Loucy (cell line): Measurements from ENCODE around the gene SRP72.

Source experiments
- CTCF ChIP-seq: fragments of 200-600 bp; sonication (generic); conservative IDR thresholded peaks from 2 replicates; pipeline ENCODE4 v1.5.1; 2014; ENCODE audit warnings: mild to moderate bottlenecking, antibody characterized with exemption, low read length
- EZH2phosphoT487 ChIP-seq: fragments of 200-600 bp; IDR thresholded peaks from 2 replicates; pipeline ENCODE4 v1.6.1; 2018; ENCODE audit warnings: antibody characterized with exemption, mild to moderate bottlenecking, moderate library complexity, borderline replicate concordance

GRCh38 chr4:56511098-56511497, 43.7 kb downstream of the SRP72 start:
- TF ChIP-seq CTCF = no peak
- no peak for TF ChIP-seq EZH2phosphoT487
